IPS DF 19.7 (cell line): ENCODE measurements around the gene GCSH.
A peak's percentile ranks its signal among the peaks of the same experiment; 100 is the strongest.

ENCODE experiments used
- DNase-seq: peaks from one replicate; pipeline ENCODE4 v3.0.0-alpha.2; 2013; ENCODE audit warnings: low read depth, low spot score

GCSH gene

GRCh38 chr16:81105946-81106345, 9.8 kb upstream of the GCSH start:
- DNase-seq: no peak

- no peak for DNase-seq
Observed at GRCh38 chr16:81101702-81102101, 5.5 kb upstream of the GCSH start.

GRCh38 chr16:81099958-81100357, 3.8 kb upstream of the GCSH start:
- no peak for DNase-seq

- no peak for DNase-seq
Observed at GRCh38 chr16:81097230-81097629, 1.0 kb upstream of the GCSH start.

GRCh38 chr16:81096715-81097208, 567 bp upstream of the GCSH start:
- DNase-seq: no peak

- DNase-seq: no peak
Observed at GRCh38 chr16:81095653-81095952, 592 bp downstream of the GCSH start.

- no peak for DNase-seq
Observed at GRCh38 chr16:81094771-81095251, 1.4 kb downstream of the GCSH start.

GRCh38 chr16:81088836-81089235, 7.4 kb downstream of the GCSH start:
- no peak for DNase-seq

GRCh38 chr16:81081014-81081413, 15.2 kb downstream of the GCSH start:
- DNase-seq: no peak

- no peak for DNase-seq
Observed at GRCh38 chr16:81080233-81080632, 16.0 kb downstream of the GCSH start.

- DNase-seq: peak; percentile 81
Observed at GRCh38 chr16:81077076-81077940, 18.9 kb downstream of the GCSH start, which contains the start of gene C16orf46. TSS of gene C16orf46 (minus strand) at chr16:81077238. CDS start at chr16:81063955, 13,283 bp downstream.

- DNase-seq: no peak
Observed at GRCh38 chr16:81076566-81077075, 19.6 kb downstream of the GCSH start.

- DNase-seq: no peak
Observed at GRCh38 chr16:81073560-81074330, 22.4 kb downstream of the GCSH start.

- no peak for DNase-seq
Observed at GRCh38 chr16:81071805-81072204, 24.4 kb downstream of the GCSH start.

- DNase-seq: no peak
Observed at GRCh38 chr16:81070979-81071378, 25.2 kb downstream of the GCSH start.

GRCh38 chr16:81069063-81069462, 27.1 kb downstream of the GCSH start:
- no peak for DNase-seq

GRCh38 chr16:81067166-81067565, 29.0 kb downstream of the GCSH start:
- DNase-seq: no peak

GRCh38 chr16:81066681-81067080, 29.5 kb downstream of the GCSH start:
- DNase-seq: no peak

- DNase-seq: no peak
Observed at GRCh38 chr16:81061871-81062608, 34.2 kb downstream of the GCSH start.

- no peak for DNase-seq
Observed at GRCh38 chr16:81061307-81061640, 34.9 kb downstream of the GCSH start.

GRCh38 chr16:81060576-81061306, 35.5 kb downstream of the GCSH start:
- DNase-seq: no peak
